Right renal pelvis (tissue), 4 donors: Measurements from ENCODE around the gene RMND1. TPM values are rescaled to one million over a fixed set of nuclear protein-coding genes. Genes with fewer than 3 reads are reported as not detected.
"Not testable (repeated sequence)": the region's sequence is repeated elsewhere in the genome, so short reads cannot be mapped to it uniquely, and the experiment has no call there.

ENCODE experiments used
- DNase-seq, 4 donors: peaks; one replicate each; pipeline ENCODE4 v3.0.0-alpha.2; 2013; ENCODE audit warnings: low read depth in 4 of 4, low spot score in 3 of 4, missing footprints in 1 of 4
- polyA plus RNA-seq, 4 donors: library from polyadenylated mRNA; unstranded; fragments of 120-200 nt; gene quantifications; one replicate each; pipeline ENCODE4 v1.2.1, GENCODE V29; 2013; ENCODE audit not compliant: insufficient read length in 4 of 4

Gene RMND1
- polyA plus RNA-seq, 4 donors, result 38.9 to 53.0 (median 47.2) TPM

GRCh38 chr6:151357758-151358436 is 94.0 kb downstream of the RMND1 start:
- DNase-seq, result no peak

GRCh38 chr6:151356983-151357382 is 94.9 kb downstream of the RMND1 start:
- DNase-seq, result not testable (repeated sequence)

Other genes with a start within 250 kb of the RMND1 start
- 100 to 1,000 TPM; 151 to 168 (median 163) TPM for gene AKAP12, start 212.2 kb downstream of the RMND1 start, polyA plus RNA-seq
- gene ZBTB2, start 60.6 kb downstream of the RMND1 start, polyA plus RNA-seq, result 10 to 100 TPM; 16.4 to 19.5 (median 18.9) TPM
- 1 to 10 TPM; 2.1 to 3.6 (median 2.8) TPM for gene CCDC170, start 41.9 kb upstream of the RMND1 start, polyA plus RNA-seq